Smooth muscle cell (in vitro differentiated cells): Measurements from ENCODE around the gene AOC1. TPM values are rescaled to one million over a fixed set of nuclear protein-coding genes. Genes with fewer than 3 reads are reported as not detected.

Experiments
- DNase-seq: peaks from one replicate; lab custom pipeline; 2025; ENCODE audit not compliant: unreplicated experiment; lab: John Stamatoyannopoulos, UW
- H2AFZ ChIP-seq: fragments of 200-600 bp; sonication (generic); 2 replicates; pipeline ENCODE4 v1.6.0; 2016; ENCODE audit warnings: antibody characterized with exemption, low read depth, mild to moderate bottlenecking
- H3F3A ChIP-seq: fragments of 200-600 bp; sonication (generic); 2 replicates; pipeline ENCODE4 v1.6.0; 2017; ENCODE audit warnings: antibody characterized with exemption, low read depth
- H3K27ac ChIP-seq: fragments of 200-600 bp; sonication (generic); 2 replicates; pipeline ENCODE4 v1.5.1; 2016; ENCODE audit warnings: low read depth, mild to moderate bottlenecking
- H3K27me3 ChIP-seq: fragments of 200-600 bp; sonication (generic); 2 replicates; pipeline ENCODE4 v1.6.1; 2016; ENCODE audit warnings: low read depth, mild to moderate bottlenecking
- H3K36me3 ChIP-seq: fragments of 200-600 bp; sonication (generic); 2 replicates; pipeline ENCODE4 v1.5.1; 2016; ENCODE audit warnings: low read depth
- H3K4me1 ChIP-seq: fragments of 200-600 bp; sonication (generic); 2 replicates; pipeline ENCODE4 v1.5.1; 2016; ENCODE audit warnings: low read depth
- H3K4me2 ChIP-seq: fragments of 200-600 bp; sonication (generic); 2 replicates; pipeline ENCODE4 v1.6.0; 2016; ENCODE audit warnings: mild to moderate bottlenecking
- H3K4me3 ChIP-seq: fragments of 200-600 bp; sonication (generic); 2 replicates; pipeline ENCODE4 v1.5.1; 2016; ENCODE audit warnings: mild to moderate bottlenecking
- H3K79me2 ChIP-seq: fragments of 200-600 bp; sonication (generic); 2 replicates; pipeline ENCODE4 v1.6.0; 2016; ENCODE audit warnings: low read depth, mild to moderate bottlenecking
- H3K9ac ChIP-seq: fragments of 200-600 bp; sonication (generic); 2 replicates; pipeline ENCODE4 v1.6.0; 2016; ENCODE audit warnings: low read depth
- H3K9me3 ChIP-seq: fragments of 200-600 bp; sonication (generic); replicated peaks from 2 replicates; pipeline ENCODE4 v1.5.1; 2016; ENCODE audit warnings: low read depth
- H4K20me1 ChIP-seq: fragments of 200-600 bp; sonication (generic); 2 replicates; pipeline ENCODE4 v1.6.0; 2016; ENCODE audit warnings: low read depth
- CTCF ChIP-seq: fragments of 200-600 bp; sonication (generic); IDR thresholded peaks from 2 replicates; pipeline ENCODE4 v1.5.1; 2017; ENCODE audit warnings: borderline replicate concordance, mild to moderate bottlenecking, antibody characterized with exemption; ENCODE audit not compliant: insufficient read depth, poor library complexity, severe bottlenecking
- WGBS: methylation state at CpG from one replicate; pipeline ENCODE4 v1.1.7; 2016; ENCODE audit warnings: low lambda C conversion rate; 5-methylcytosine and 5-hydroxymethylcytosine counted together
- polyA plus RNA-seq: library from polyadenylated mRNA; unstranded; fragments of >200 nt; fragmentation: Nextera tagmentation; extraction: Ambion mirVana; gene quantifications from 2 replicates; pipeline ENCODE4 v1.2.1, GENCODE V29; 2016
- total RNA-seq: library from RNA; depleted of rRNA; stranded (reverse); fragments of >200 nt; gene quantifications from 2 replicates; pipeline ENCODE4 v1.2.3, GENCODE V29; 2014

The AOC1 gene
- total and polyA plus RNA-seq, 2 experiments from 2014 or later = not detected

- 84% methylated on average over 10 of the region's 10 CpGs for WGBS
- no peaks in the 10 kb centered on the region for H3K79me2 ChIP-seq
- H3K9me3 ChIP-seq = no peaks in the 10 kb centered on the region
- H3K4me1 ChIP-seq = peaks cover 7% of the 10 kb centered on the region
- H4K20me1 ChIP-seq = no peaks in the 10 kb centered on the region
- H2AFZ ChIP-seq = no peak overlapping the region
- no peak overlapping the region for H3K27ac ChIP-seq
- H3F3A ChIP-seq = no peaks in the 10 kb centered on the region
- DNase-seq = no peak
- no peaks in the 10 kb centered on the region for H3K36me3 ChIP-seq
- H3K9ac ChIP-seq = no peak overlapping the region
- H3K4me3 ChIP-seq = no peak overlapping the region
- TF ChIP-seq CTCF = no peak
- peaks cover 5% of the 10 kb centered on the region for H3K27me3 ChIP-seq
- H3K4me2 ChIP-seq = no peak overlapping the region
Observed at GRCh38 chr7:150849204-150849775, 3.0 kb upstream of the AOC1 start.

- Histone ChIP-seq H2AFZ (no peak overlapping the region), H3K4me1 (peaks cover 5% of the 10 kb centered on the region), H3F3A (no peaks in the 10 kb centered on the region), H3K9me3 (no peaks in the 10 kb centered on the region), H3K27ac (no peak overlapping the region), H3K36me3 (no peaks in the 10 kb centered on the region), H3K4me2 (no peak overlapping the region), H4K20me1 (no peaks in the 10 kb centered on the region), H3K4me3 (no peak overlapping the region), H3K9ac (no peak overlapping the region), H3K27me3 (peaks cover 5% of the 10 kb centered on the region), H3K79me2 (no peaks in the 10 kb centered on the region)
- no peak for DNase-seq
- 90% methylated on average over 5 of the region's 5 CpGs for whole genome bisulfite sequencing
- no peak for TF ChIP-seq CTCF
Observed at GRCh38 chr7:150850273-150850672, 2.0 kb upstream of the AOC1 start.

- TF ChIP-seq CTCF = no peak
- 85% methylated on average over 19 of the region's 19 CpGs for WGBS
- no peaks in the 10 kb centered on the region for H3F3A ChIP-seq
- peaks cover 5% of the 10 kb centered on the region for H3K27me3 ChIP-seq
- no peak overlapping the region for H3K9ac ChIP-seq
- H3K4me2 ChIP-seq = no peak overlapping the region
- H3K27ac ChIP-seq = no peak overlapping the region
- no peaks in the 10 kb centered on the region for H3K79me2 ChIP-seq
- DNase-seq = no peak
- no peaks in the 10 kb centered on the region for H4K20me1 ChIP-seq
- no peaks in the 10 kb centered on the region for H3K4me1 ChIP-seq
- no peak overlapping the region for H2AFZ ChIP-seq
- H3K9me3 ChIP-seq = no peaks in the 10 kb centered on the region
- no peaks in the 10 kb centered on the region for H3K36me3 ChIP-seq
- no peak overlapping the region for H3K4me3 ChIP-seq
Observed at GRCh38 chr7:150851492-150852370, 586 bp upstream of the AOC1 start.
